NCI-H1105 (cell line): ENCODE data around the gene BANP.

Experiments used
- DNase-seq: peaks from one replicate; lab custom pipeline; 2025; lab: John Stamatoyannopoulos, UW

Gene BANP

DNA sequence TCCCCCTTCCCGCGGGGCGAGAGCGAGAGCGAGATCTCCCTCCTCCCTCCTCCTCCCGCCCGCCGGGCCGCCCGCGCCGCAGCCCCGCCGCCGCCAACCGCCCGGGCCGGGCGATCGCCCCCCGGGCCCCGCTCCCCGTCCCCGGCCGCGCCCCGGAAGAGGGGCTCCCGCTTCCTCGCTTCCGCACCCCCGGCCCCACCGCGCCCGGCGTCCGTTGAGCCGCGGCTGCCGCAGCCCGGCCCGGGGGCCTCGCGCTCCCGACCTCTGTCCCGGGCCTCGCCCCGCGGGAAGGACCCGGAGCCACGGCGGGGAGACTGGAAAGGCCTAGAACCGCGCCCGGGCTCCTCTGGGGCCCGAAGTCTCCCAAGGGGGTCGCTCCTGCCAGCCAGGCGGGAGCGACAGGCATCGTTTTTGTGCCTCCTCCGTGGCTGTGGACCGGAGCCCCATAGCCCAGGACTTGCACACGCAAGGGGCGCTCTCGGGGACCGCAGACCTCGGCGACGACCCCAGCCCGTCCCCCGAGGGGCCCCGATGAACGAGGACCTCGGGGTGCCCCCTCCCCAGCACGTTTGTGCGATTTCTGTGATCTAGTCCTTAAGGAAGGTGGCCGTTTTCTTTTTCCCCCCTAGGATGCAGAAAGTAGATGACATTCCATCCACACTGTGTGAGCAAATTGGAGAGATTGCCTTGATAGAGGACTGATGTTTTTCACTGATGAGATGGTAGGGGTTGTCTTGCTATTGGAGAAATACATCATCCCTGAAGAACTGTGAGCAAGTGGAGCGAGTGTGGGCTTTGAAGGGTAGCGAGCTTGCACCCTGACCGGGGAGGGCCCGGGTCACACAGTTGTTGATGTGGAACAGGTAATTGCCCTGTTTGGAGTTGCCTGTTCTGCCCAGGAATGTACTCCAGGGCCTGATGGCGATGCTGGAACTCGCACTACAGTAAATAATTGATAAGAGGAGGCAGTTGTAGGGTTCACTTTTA, 611 bp downstream of the BANP start:
- DNase-seq: no peak

- DNase-seq: no peak
Measured at GRCh38 chr16:87952751-87953150, 1.5 kb downstream of the BANP start.

DNA sequence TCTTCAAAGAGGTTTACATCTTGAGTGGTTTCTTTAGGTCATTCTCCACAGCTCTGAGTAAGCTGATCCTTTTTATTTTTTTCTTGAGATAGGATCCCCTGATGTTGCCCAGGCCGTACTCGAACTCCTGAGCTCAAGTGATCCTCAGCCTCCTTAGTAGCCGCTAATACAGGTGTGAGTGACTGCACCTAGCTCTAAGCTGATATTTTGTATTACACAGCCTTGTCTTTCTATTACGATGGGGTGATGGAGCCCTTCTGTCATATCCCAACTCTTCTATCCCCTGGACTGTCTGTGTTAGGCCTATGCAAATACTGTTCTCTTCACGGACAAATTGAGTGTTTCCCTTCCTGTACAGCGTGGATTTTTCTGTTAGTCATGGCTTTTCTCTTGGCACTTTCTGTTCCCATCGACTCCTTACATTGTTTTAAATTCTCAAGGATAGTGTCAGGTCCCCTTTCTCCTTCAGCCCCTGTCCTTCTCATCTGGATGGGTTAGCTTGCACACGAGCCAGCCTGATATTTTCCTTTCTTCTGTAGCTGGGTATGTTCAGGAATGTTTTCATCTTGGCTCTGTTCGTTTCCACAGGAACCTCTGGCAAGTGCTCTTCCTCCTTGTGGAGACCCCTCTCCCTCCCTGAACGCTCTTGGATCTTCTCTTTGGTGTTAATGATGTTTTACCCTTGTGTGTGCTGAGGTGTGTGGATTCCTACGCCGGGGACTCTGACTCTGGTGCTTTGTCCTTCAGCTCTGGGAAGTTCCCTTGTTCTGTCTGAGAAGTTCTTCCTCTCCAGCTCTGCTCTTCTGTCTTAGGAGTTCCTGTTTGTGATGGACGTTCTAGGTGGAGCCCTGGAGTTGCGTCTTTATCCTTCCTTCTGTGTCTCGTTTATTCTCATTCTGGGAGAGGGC, 2.3 kb downstream of the BANP start:
- no peak for DNase-seq

- no peak for DNase-seq
Measured at GRCh38 chr16:87954361-87954760, 3.1 kb downstream of the BANP start.

- no peak for DNase-seq
Measured at GRCh38 chr16:87954826-87955225, 3.6 kb downstream of the BANP start.

DNA sequence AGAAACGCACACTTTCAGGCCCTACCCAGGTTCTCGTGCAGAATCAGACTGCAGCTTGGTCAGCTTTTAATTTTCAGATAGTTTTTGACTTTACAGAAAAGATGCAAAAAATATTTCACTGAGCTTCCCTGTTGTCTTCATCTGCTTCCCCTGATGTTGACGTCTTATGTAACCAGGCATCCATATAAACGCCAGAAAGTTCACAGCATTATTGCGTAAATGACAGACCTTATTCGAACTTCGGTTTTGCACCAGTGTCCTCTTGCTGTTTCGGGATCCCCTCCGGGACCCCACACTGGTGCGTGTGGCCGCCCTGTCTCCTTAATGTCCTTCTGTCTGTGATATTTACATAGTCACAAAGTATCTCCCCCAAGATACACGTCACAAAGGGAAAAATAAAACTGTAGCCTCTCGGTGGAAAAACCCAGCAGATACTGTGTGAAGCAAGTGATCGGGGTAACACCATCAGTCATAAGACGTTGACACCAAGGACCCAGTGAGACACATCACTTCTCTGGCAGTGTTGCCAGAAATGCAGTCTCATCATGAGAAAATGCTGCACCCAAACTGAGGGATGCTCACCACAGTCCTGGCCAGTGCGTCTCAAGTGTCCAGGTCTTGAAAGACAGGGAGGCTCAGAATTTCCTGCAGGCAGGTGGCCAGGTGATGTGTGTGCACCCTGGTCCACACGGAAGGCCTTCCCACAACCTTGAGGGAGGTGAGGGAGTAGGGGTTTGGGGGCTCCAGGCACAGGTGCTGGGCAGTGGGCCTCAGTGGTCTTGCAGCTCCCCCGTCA, 4.3 kb downstream of the BANP start:
- DNase-seq: no peak

DNA sequence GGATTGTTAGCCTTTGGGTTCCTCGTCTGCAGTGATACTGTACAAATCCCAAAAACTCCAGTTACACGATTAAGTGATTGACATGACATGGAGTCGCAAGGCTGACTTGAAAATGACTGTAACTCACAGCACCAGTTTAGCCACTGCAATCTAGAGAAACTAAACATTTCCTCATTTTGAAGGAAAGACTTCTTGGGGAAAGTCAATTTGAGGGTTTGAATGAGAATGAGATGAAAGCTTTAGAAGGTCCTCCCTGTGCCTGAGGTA, 4.8 kb downstream of the BANP start:
- no peak for DNase-seq

GRCh38 chr16:87956365-87957231, 5.4 kb downstream of the BANP start:
- no peak for DNase-seq

DNA sequence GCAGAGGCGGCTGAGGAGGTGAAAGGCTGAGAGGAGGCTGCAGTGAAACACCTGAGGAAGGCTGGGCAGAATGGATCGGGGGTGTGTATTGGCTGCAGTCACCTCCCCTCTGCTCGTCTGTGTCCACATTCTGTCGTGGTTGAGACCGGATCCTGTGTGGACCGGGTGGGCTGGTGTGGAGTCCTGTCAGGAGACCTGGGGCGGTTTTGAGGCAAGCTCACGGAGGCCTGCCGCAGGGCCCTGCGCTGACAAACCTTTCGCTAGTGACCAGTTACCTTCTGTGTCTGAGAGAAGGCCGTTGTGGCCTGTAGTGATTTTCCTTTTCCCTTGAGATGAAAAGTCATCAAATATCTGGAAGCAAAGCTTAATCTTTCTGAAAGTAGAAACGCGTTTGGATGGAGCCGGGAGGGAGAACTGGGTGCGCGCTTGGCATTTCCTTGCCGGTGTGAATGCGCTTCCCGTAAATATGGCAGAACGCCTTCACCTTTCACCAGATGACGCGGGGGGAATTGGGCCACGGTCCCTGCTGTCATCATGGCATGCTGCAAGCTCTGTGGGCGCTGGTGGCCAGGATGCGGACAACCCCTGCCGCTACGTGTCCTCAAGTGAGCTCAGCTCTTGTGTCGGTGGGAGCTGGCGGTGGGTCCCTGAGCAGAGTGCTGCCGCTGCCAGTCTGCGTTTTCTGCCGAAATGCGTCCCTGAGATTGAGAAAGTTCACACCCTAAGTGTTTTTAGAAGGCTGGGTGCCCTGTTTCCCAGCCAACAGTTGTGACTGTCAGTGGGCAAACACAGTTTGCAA, 6.3 kb downstream of the BANP start:
- DNase-seq: no peak

GRCh38 chr16:87958632-87959031, 7.4 kb downstream of the BANP start:
- no peak for DNase-seq

DNA sequence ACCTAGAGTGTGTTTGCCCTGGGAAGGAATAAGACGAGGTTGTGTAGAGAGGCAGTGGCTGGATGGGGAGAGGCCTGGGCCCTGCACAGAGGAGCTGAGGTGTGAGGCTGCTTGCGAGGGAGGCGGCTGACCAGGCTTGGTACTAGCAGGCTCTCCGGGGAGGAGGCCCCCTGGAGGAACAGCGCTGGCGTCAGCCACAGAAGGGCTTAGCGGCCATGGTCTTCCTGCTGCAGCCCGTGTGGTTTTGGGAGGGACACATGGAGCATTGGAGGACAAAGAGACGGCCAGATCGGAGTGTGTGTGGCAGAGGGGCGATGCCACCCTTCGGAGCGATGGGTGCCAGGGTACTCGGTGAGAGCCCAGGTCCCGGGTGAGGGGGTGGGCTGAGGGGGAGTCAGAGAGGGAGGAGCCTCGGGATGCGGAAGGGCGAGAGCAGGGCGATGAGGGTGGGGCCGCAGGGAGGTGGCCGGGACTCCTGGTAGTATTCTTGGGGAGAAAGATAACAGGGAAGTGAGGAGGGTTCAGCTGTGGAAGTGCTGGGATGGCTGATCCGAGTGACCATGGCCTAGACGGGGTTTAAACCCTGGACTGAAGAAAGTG, 8.3 kb downstream of the BANP start:
- DNase-seq: no peak

DNA sequence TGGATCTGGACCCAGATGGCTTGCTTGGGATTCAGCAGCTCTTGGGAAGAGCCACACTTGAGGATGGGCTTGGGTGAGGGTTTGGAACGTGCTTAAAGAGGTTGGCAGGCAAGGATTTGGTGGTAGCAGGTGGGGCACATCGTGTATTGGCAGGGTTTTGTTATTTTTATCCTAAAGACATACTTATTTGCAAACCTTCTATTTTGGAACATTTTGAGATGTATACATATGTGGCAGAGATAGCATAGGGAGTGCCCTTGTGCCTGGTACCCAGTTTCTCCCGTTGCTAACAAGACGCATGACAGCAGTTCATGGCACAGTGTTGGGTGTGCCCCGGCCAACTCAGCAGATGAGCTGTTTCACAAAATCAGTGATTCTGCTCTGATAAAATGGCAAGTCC, 9.1 kb downstream of the BANP start:
- DNase-seq: no peak

- no peak for DNase-seq
Measured at GRCh38 chr16:87960852-87961251, 9.6 kb downstream of the BANP start.

DNA sequence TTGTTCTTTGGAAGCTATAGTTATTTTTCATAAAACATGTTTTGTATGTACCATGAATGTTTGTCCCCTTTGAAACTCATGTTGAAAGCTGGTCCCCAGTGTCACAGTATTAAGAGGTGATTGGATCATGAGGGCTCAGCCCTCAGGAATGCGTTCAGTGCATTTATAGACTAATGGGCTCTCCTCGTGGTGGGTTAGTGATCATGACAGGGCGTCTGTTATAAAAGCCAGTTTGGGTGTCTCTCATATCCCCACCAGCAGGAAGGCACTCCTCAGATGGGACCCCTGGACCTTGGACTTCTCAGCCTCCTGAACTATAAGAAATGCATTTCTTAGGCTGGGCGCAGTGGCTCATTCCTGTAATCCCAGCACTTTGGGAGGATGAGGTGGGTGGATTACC, 10.4 kb downstream of the BANP start:
- no peak for DNase-seq

- DNase-seq: no peak
Measured at GRCh38 chr16:87963400-87963799, 12.2 kb downstream of the BANP start.

- DNase-seq: no peak
Measured at GRCh38 chr16:87964049-87964659, 12.9 kb downstream of the BANP start.

GRCh38 chr16:87965417-87965816, 14.2 kb downstream of the BANP start:
- no peak for DNase-seq

- DNase-seq: no peak
Measured at GRCh38 chr16:87966064-87966645, 14.9 kb downstream of the BANP start.

GRCh38 chr16:87966685-87967185, 15.5 kb downstream of the BANP start:
- no peak for DNase-seq
